ENCODE measurements around the gene RAB39A.

- no peak for TF ChIP-seq CTCF (conservative IDR thresholded peaks at IDR 0.05; ENCODE audit: low read length)
- TF ChIP-seq EZH2phosphoT487 (IDR thresholded peaks at IDR 0.05; ENCODE audit: borderline replicate concordance, low read depth, low read length): no peak
Observed at GRCh38 chr11:107927559-107927958, 689 bp upstream of the RAB39A start.
